HG03108 (cell line): Measurements from ENCODE around the gene RYR3.

Experiments used
- ATAC-seq: cut with Tn5 transposase; IDR thresholded peaks from one replicate; pipeline ENCODE4 v1.9.1; 2021; ENCODE audit warnings: moderate library complexity; ENCODE audit not compliant: unreplicated experiment

RYR3 gene

GRCh38 chr15:33742306-33742705 is 431.5 kb downstream of the RYR3 start:
- ATAC-seq = no peak

DNA sequence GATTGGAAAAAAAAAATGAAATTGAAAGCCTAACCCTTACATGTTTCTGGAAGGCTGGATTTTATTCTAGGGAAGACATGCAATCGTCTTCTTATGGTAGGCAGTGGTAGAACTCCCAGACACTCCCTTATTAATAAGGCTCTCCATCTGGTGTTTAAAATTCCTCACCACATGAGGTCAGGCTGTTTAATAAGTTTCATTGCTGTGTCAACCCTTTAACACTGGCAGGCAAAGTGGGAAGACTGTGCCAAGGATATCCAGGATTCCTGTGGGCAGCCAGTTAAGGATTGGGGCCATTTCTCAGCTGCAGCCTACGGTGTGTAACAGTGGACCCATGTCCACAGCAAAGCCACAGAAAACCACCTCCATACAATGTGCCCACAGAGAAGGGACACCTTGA is 432.0 kb downstream of the RYR3 start:
- ATAC-seq = no peak

- no peak for ATAC-seq
Observed at GRCh38 chr15:33746203-33746602, 435.4 kb downstream of the RYR3 start.

DNA sequence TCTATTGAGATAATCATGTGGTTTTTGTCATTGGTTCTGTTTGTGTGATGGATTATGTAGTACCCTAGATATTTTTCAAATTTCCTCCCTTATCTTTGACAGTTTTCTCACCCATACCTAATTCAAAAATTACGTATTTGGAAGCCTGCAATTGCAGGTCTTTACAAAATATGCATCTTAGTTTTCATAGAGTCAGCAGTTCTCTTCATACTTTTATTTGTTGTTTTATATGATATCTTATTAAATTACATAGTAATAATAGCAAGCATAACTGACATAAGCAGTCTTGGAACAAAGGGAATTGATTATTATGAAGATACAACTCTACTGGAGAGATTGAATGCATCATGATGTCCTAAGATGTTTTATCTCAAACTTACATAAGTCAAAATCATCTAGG is 442.2 kb downstream of the RYR3 start:
- ATAC-seq = no peak

DNA sequence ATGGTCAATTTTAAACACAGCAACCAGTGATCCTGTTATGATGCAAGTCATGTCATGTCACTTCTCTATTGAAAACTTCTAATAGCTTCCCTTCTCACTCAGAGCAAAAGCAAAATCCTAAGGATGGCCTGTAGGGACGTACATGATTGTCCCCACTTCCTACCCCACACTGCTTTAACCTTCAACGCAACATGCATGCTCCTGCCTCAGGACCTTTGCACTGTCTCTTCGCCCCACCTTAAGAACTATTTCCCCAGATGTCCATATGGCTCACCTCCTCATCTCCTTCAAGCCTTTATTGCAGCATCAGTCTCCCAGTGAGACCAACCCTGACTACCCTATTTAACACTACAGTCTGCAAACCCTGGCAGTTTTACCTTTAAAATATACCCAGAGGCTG is 443.5 kb downstream of the RYR3 start:
- no peak for ATAC-seq

- ATAC-seq = no peak
Observed at GRCh38 chr15:33756961-33757360, 446.2 kb downstream of the RYR3 start.

DNA sequence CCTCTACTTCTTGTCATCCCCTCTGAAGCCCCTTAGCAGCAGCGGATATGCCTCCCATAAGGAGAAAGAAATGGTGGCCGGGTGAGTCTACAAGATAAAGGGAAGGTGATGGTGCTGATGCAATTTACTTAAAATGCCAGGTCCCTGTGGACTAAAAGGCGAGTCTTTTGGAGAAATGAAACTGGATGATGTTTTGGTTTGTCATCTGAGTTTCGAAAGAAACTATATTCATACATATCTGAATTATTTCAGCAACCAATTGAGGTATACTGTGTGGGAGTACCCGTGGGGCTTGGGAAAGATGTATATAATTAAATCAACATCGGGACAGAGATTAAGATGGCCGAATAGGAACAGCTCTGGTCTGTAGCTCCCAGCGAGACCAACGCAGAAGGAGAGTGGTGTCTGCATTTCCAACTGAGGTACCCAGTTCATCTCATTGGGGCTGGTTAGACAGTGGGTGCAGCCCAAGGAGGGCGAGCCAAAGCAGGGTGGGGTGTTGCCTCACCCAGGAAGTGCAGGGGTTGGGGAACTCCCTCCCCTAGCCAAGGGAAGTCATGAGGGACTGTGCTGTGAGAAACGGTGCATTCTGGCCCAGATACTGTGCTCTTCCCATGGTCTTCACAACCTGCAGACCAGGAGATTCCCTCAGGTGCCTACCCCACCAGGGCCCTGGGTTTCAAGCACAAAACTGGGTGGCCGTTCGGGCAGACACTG is 446.9 kb downstream of the RYR3 start:
- ATAC-seq = no peak

DNA sequence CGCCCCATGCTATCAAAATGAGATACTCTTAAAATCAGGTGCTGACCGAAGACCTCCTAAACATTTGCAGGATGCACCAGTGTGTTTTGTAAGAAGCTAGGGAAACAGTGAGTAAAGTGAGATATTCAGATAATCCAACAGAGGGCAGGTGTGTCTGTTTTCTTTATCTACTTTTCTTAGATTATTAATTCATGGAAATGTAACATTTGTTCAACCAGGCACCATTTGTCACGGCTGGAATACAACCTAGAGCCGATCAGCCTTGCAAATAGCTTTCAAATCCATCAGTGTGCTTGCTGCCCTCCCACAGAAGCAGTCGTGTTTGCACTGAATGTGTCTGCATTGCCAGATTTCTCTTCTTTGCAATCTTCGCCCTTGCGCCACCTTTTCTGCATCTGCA is 455.6 kb downstream of the RYR3 start:
- ATAC-seq = no peak

- no peak for ATAC-seq
Observed at GRCh38 chr15:33768670-33769190, 458.0 kb downstream of the RYR3 start.

DNA sequence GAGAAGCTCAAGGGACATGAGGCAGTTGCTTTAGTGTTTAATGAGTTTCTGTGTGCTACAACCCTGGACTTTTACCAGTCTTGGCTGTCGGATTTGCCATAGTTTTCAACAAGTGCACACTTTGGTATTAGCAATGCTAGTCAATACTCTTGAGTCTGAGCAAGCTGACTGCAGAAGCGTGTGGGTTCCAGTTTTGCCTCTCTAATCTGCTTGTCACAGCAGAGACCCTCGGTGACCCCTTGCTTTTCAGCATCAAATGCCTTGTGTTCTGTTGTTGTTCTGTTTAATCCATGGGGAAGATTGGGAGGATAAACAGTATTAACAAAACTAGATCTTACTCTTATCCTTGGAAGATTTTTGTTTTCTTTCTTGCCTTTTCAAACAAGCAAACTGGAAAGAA is 463.2 kb downstream of the RYR3 start:
- ATAC-seq = no peak

- no peak for ATAC-seq
Observed at GRCh38 chr15:33778852-33779251, 468.1 kb downstream of the RYR3 start.

GRCh38 chr15:33780011-33780768 is 469.4 kb downstream of the RYR3 start:
- no peak for ATAC-seq

GRCh38 chr15:33782966-33783365 is 472.2 kb downstream of the RYR3 start:
- ATAC-seq = no peak

- no peak for ATAC-seq
Observed at GRCh38 chr15:33785366-33785765, 474.6 kb downstream of the RYR3 start.

- ATAC-seq = no peak
Observed at GRCh38 chr15:33788906-33789540, 478.3 kb downstream of the RYR3 start.

GRCh38 chr15:33794453-33794852 is 483.7 kb downstream of the RYR3 start:
- ATAC-seq = no peak

GRCh38 chr15:33795070-33795469 is 484.3 kb downstream of the RYR3 start:
- no peak for ATAC-seq

DNA sequence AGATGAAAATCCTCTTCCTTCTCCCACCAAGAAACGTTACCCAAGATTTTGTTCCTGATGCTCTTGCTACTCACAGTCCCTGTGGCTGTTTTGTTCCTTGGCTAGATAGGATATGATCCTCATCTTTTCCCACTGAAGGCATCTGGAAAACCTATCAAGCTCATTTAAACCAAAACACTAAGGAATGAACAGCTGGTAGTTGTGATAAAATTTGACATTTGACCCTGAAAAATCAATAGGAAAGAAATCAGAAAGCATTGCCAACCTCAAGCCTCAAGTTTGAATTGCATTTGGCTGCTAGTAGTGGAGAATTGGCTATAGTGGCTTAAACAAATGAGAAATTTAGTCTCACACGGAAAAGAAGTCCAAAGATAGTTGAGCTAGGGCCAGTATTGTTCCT is 486.9 kb downstream of the RYR3 start:
- ATAC-seq = no peak

DNA sequence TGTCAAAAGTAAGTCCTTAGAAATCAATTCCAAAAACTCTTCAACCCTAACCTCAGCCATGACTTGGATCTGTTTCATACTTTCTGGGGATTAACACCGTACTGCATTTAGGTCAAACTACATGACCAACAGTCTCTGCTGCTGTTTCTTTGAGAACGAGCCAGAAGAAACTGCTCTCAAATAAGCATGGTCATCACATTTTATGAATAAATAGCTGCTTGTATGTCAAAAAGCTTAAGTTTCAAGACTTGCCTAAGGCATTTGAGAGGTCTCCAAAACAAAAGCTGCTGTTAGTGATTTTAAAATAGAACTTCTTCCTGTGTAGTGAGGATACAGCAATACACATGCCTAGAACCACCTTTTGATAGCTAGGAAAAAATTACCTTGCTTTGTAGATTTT is 491.2 kb downstream of the RYR3 start:
- ATAC-seq = no peak

- no peak for ATAC-seq
Observed at GRCh38 chr15:33807665-33808064, 496.9 kb downstream of the RYR3 start.

DNA sequence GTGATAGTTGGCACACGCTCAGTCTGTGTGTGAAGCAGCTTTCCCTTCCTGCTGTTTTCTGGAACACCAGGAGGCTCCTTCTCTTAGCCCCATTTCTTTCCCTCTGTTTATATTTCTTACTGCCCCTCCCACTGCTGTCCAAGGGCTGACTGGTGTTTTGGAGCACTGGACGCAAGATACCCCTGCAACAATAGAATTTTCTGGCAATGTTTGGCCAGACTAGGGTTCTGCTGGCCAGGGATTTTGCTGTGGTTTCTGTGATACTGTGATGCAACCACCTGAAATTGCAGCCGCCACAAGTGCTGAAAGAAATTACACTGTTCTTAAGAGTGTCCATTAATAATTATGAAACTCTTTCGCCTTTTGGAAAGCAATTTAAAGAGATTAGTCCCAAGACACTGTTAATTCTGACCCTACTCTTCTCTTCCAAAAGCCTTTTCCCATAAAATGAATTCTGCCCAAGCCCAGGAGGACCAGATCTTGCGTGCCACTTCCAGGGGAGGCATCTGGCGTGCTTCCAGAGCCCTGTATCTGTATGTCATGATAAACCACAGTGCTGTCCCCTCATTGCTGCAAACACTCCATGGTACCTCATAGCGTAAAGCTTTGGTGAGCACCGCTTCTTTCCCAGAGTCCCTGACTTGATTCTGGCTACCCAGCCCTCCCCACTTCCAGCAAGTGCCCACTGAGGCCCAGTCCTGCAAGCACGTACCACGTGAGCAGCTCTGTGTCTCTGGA is 498.1 kb downstream of the RYR3 start:
- ATAC-seq = no peak
